Astrocyte (in vitro differentiated cells and primary cell): ENCODE data around the gene PSMD3. TPM values are rescaled to one million over a fixed set of nuclear protein-coding genes. Genes with fewer than 3 reads are reported as not detected.

Source experiments
- DNase-seq: peaks from one replicate; pipeline ENCODE4 v3.0.0-alpha.2; 2010; ENCODE audit warnings: low read depth
- FAIRE-seq: peaks from 2 replicates; lab custom pipeline; 2011; peaks lifted over from hg19 to GRCh38; lab: Jason Lieb, UNC
- H2AFZ ChIP-seq: 2 replicates; pipeline ENCODE4 v1.6.0; 2012; ENCODE audit warnings: low read depth, low read length, inconsistent platforms
- H3K27ac ChIP-seq: 2 replicates; pipeline ENCODE4 v1.5.1; 2011; ENCODE audit warnings: low read depth, low read length, inconsistent platforms
- H3K27me3 ChIP-seq: 2 replicates; pipeline ENCODE4 v1.6.0; 2011; ENCODE audit warnings: low read length, inconsistent platforms; ENCODE audit not compliant: insufficient read depth
- H3K36me3 ChIP-seq: 2 replicates; pipeline ENCODE4 v1.5.1; 2011; ENCODE audit warnings: low read length, inconsistent platforms; ENCODE audit not compliant: insufficient read depth
- H3K4me1 ChIP-seq: 2 replicates; pipeline ENCODE4 v1.5.1; 2011; ENCODE audit warnings: low read length, inconsistent platforms; ENCODE audit not compliant: insufficient read depth
- H3K4me2 ChIP-seq: 2 replicates; pipeline ENCODE4 v1.6.0; 2012; ENCODE audit warnings: low read length, inconsistent platforms
- H3K4me3 ChIP-seq: 2 replicates; pipeline ENCODE4 v1.5.1; 2011; ENCODE audit warnings: low read depth, mild to moderate bottlenecking, low read length, inconsistent platforms; ENCODE audit not compliant: insufficient read depth
- H3K79me2 ChIP-seq: 2 replicates; pipeline ENCODE4 v1.6.0; 2012; ENCODE audit warnings: mild to moderate bottlenecking, low read length, inconsistent platforms; ENCODE audit not compliant: insufficient read depth
- H3K9ac ChIP-seq: 2 replicates; pipeline ENCODE4 v1.6.0; 2012; ENCODE audit warnings: mild to moderate bottlenecking, low read length, inconsistent platforms
- H3K9me3 ChIP-seq: 2 replicates; pipeline ENCODE4 v1.5.1; 2012; ENCODE audit warnings: low read depth, mild to moderate bottlenecking, low read length, inconsistent platforms; ENCODE audit not compliant: insufficient read depth
- H4K20me1 ChIP-seq: 2 replicates; pipeline ENCODE4 v1.6.0; 2012; ENCODE audit warnings: low read length, inconsistent platforms; ENCODE audit not compliant: insufficient read depth
- H3K27ac Mint-ChIP-seq: one replicate; pipeline ENCODE4 v1.8.0; 2021; ENCODE audit warnings: mild to moderate bottlenecking, mixed read lengths; ENCODE audit not compliant: unreplicated experiment
- H3K27me3 Mint-ChIP-seq: one replicate; pipeline ENCODE4 v1.8.0; 2021; ENCODE audit warnings: low read depth, mixed read lengths; ENCODE audit not compliant: unreplicated experiment
- H3K36me3 Mint-ChIP-seq: one replicate; pipeline ENCODE4 v1.8.0; 2021; ENCODE audit warnings: low read depth, mixed read lengths; ENCODE audit not compliant: unreplicated experiment
- H3K4me1 Mint-ChIP-seq: one replicate; pipeline ENCODE4 v1.8.0; 2021; ENCODE audit warnings: low read depth, mixed read lengths; ENCODE audit not compliant: unreplicated experiment
- H3K4me3 Mint-ChIP-seq: one replicate; pipeline ENCODE4 v1.8.0; 2021; ENCODE audit warnings: mild to moderate bottlenecking, moderate library complexity, mixed read lengths; ENCODE audit not compliant: unreplicated experiment
- H3K9me3 Mint-ChIP-seq: one replicate; pipeline ENCODE4 v1.8.0; 2021; ENCODE audit warnings: mild to moderate bottlenecking, mixed read lengths; ENCODE audit not compliant: unreplicated experiment
- CTCF ChIP-seq: IDR thresholded peaks from 2 replicates; pipeline ENCODE4 v1.5.1; 2011; ENCODE audit warnings: low read depth, mild to moderate bottlenecking, inconsistent platforms, low read length, moderate library complexity; ENCODE audit not compliant: insufficient read depth
- EZH2 ChIP-seq: IDR thresholded peaks from 2 replicates; pipeline ENCODE4 v1.6.1; 2012; ENCODE audit warnings: mild to moderate bottlenecking, low read length, inconsistent platforms; ENCODE audit not compliant: insufficient read depth
- total RNA-seq: library from RNA; stranded (reverse); gene quantifications from 2 replicates; pipeline ENCODE4 v1.2.1, GENCODE V29; 2021

Gene PSMD3
- total RNA-seq, 1 donor from 2014 or later = 129 TPM

GRCh38 chr17:39938140-39938869, 42.3 kb upstream of the PSMD3 start:
- Histone ChIP-seq H2AFZ (no peak overlapping the region), H4K20me1 (no peaks in the 10 kb centered on the region), H3K36me3 (no peaks in the 10 kb centered on the region), H3K9ac (no peak overlapping the region), H3K9me3 (no peaks in the 10 kb centered on the region), H3K79me2 (no peaks in the 10 kb centered on the region), H3K4me1 (peaks cover 19% of the 10 kb centered on the region), H3K27me3 (no peaks in the 10 kb centered on the region), H3K4me2 (no peak overlapping the region), H3K27ac (no peak overlapping the region), H3K4me3 (no peak overlapping the region)
- DNase-seq (no peak), FAIRE-seq (no peak)
- Mint-ChIP-seq H3K9me3 (no peaks in the 10 kb centered on the region), H3K27ac (no peak overlapping the region), H3K36me3 (peaks cover 1% of the 10 kb centered on the region), H3K4me3 (no peak overlapping the region), H3K4me1 (peaks cover 18% of the 10 kb centered on the region), H3K27me3 (peaks cover 12% of the 10 kb centered on the region)
- TF ChIP-seq EZH2 (no peak), CTCF (no peak)

GRCh38 chr17:39939106-39939505, 41.5 kb upstream of the PSMD3 start:
- H3K4me3 ChIP-seq = no peak overlapping the region
- H4K20me1 ChIP-seq = no peaks in the 10 kb centered on the region
- H3K9ac ChIP-seq = peak overlapping the region; percentile 85
- H3K9me3 ChIP-seq = no peaks in the 10 kb centered on the region
- DNase-seq (no peak), FAIRE-seq (no peak)
- H3K27me3 ChIP-seq = no peaks in the 10 kb centered on the region
- H3K27ac ChIP-seq = peak overlapping the region; percentile 95
- peak overlapping the region; percentile 83 for H3K4me2 ChIP-seq
- H3K4me3 Mint-ChIP-seq = no peak overlapping the region
- H3K27me3 Mint-ChIP-seq = peaks cover 13% of the 10 kb centered on the region
- H3K9me3 Mint-ChIP-seq = no peaks in the 10 kb centered on the region
- no peak overlapping the region for H2AFZ ChIP-seq
- TF ChIP-seq CTCF (no peak), EZH2 (no peak)
- H3K4me1 ChIP-seq = peaks cover 19% of the 10 kb centered on the region
- no peaks in the 10 kb centered on the region for H3K79me2 ChIP-seq
- peaks cover 1% of the 10 kb centered on the region for H3K36me3 Mint-ChIP-seq
- H3K36me3 ChIP-seq = no peaks in the 10 kb centered on the region
- no peak overlapping the region for H3K27ac Mint-ChIP-seq
- H3K4me1 Mint-ChIP-seq = peaks cover 17% of the 10 kb centered on the region
